ENCODE measurements around the gene CFAP141. TPM values are rescaled to one million over a fixed set of nuclear protein-coding genes. Genes with fewer than 3 reads are reported as not detected.

The CFAP141 gene
- polyA plus RNA-seq, 1 of the 3 experiments (the other 2 are of a cell fraction): not detected

DNA sequence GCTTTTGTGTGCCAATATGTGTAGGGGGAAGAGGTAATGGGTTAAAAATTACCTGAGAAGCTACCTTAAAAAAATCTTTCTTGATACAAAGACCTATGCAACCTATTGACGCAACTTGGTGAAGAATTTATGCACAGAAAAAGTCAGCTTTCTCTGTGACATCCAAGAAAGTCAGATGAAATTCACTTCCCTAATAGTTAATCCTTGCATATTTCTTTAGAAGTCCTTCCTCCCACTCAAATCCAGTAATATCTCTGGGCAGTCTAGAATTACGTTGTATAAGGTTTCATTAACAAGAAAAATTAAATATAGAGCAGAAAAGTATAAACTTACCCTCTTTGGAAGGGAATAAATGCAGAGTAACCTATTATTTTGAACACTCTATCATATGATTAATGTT, 17.5 kb upstream of the CFAP141 start:
- Histone ChIP-seq H3K4me3 (ENCODE audit: low read depth in 2 of 2, low read length in 1 of 2) (no peak overlapping the region), H3K9me3 (no peaks in the 10 kb centered on the region), H3K27ac (ENCODE audit: low read depth in 2 of 2, low read length in 1 of 2) (no peak overlapping the region), H3K36me3 (replicated peaks in 1 of 2; ENCODE audit: control insufficient read depth in 1 of 2, insufficient read depth in 2 of 2, low read length in 1 of 2) (peaks cover 48 to 57% of the 10 kb centered on the region in 2 experiments), H3K9ac (no peak overlapping the region), H3K27me3 (ENCODE audit: insufficient read depth) (no peaks in the 10 kb centered on the region), H3K4me2 (no peak overlapping the region), H3K79me2 (ENCODE audit: insufficient read depth) (peaks cover 94% of the 10 kb centered on the region), H4K20me1 (ENCODE audit: insufficient read depth) (peaks cover 58% of the 10 kb centered on the region), H2AFZ (ENCODE audit: low read depth) (no peak overlapping the region), H3K9me2 (no peaks in the 10 kb centered on the region), H3K4me1 (ENCODE audit: control insufficient read depth in 1 of 2, insufficient read depth in 2 of 2, low read depth in 1 of 2, low read length in 1 of 2) (peaks cover 12 to 28% of the 10 kb centered on the region in 2 experiments), H3F3A (replicated peaks; ENCODE audit: insufficient read depth) (peaks cover 3% of the 10 kb centered on the region)
- ChIA-PET POLR2A (interaction anchor here (0.7 kb wide), 1 partner anchor 11 kb away, joined by 3 read pairs; no protein-coding TSS in a partner anchor), CTCF (interaction anchor here (1.0 to 2.7 kb wide), 5 partner anchors 13 to 111 kb away, joined by 3 to 9 read pairs (median 4); no protein-coding TSS in a partner anchor)
- no peak for DNase-seq
- WGBS (ENCODE audit: low lambda C conversion rate): 80% methylated on average over 2 of the region's 2 CpGs
- TF ChIP-seq JUND (IDR thresholded peaks at IDR 0.05) (no peak), TAF1 (IDR thresholded peaks at IDR 0.05; ENCODE audit: borderline replicate concordance, low read depth, low read length) (no peak), CHD2 (IDR thresholded peaks at IDR 0.05; ENCODE audit: low read length, partially characterized antibody) (no peak), RCOR1 (IDR thresholded peaks at IDR 0.05; ENCODE audit: low read length) (no peak), FOXM1 (IDR thresholded peaks at IDR 0.05; ENCODE audit: low read depth) (no peak), RAD21 (IDR thresholded peaks at IDR 0.05; ENCODE audit: low read length) (no peak), SMC3 (IDR thresholded peaks at IDR 0.05; ENCODE audit: low read depth, low read length) (no peak), POLR2AphosphoS5 (IDR thresholded peaks at IDR 0.05; ENCODE audit: low read depth, low read length) (no peak), TEAD4 (IDR thresholded peaks at IDR 0.05; ENCODE audit: borderline replicate concordance, insufficient read depth) (no peak)
- TF ChIP-seq, protein P1, sequence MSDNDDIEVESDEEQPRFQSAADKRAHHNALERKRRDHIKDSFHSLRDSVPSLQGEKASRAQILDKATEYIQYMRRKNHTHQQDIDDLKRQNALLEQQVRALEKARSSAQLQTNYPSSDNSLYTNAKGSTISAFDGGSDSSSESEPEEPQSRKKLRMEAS (IDR thresholded peaks at IDR 0.05; ENCODE audit: low read depth): no peak
- TF ChIP-seq, protein P2, sequence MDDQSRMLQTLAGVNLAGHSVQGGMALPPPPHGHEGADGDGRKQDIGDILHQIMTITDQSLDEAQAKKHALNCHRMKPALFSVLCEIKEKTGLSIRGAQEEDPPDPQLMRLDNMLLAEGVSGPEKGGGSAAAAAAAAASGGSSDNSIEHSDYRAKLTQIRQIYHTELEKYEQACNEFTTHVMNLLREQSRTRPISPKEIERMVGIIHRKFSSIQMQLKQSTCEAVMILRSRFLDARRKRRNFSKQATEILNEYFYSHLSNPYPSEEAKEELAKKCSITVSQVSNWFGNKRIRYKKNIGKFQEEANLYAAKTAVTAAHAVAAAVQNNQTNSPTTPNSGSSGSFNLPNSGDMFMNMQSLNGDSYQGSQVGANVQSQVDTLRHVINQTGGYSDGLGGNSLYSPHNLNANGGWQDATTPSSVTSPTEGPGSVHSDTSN (IDR thresholded peaks at IDR 0.05): no peak
- TF ChIP-seq, protein P3, sequence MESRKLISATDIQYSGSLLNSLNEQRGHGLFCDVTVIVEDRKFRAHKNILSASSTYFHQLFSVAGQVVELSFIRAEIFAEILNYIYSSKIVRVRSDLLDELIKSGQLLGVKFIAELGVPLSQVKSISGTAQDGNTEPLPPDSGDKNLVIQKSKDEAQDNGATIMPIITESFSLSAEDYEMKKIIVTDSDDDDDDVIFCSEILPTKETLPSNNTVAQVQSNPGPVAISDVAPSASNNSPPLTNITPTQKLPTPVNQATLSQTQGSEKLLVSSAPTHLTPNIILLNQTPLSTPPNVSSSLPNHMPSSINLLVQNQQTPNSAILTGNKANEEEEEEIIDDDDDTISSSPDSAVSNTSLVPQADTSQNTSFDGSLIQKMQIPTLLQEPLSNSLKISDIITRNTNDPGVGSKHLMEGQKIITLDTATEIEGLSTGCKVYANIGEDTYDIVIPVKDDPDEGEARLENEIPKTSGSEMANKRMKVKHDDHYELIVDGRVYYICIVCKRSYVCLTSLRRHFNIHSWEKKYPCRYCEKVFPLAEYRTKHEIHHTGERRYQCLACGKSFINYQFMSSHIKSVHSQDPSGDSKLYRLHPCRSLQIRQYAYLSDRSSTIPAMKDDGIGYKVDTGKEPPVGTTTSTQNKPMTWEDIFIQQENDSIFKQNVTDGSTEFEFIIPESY (IDR thresholded peaks at IDR 0.05; ENCODE audit: borderline replicate concordance, low read depth): no peak
- TF ChIP-seq, protein P4, sequence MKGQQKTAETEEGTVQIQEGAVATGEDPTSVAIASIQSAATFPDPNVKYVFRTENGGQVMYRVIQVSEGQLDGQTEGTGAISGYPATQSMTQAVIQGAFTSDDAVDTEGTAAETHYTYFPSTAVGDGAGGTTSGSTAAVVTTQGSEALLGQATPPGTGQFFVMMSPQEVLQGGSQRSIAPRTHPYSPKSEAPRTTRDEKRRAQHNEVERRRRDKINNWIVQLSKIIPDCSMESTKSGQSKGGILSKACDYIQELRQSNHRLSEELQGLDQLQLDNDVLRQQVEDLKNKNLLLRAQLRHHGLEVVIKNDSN (IDR thresholded peaks at IDR 0.05; ENCODE audit: borderline replicate concordance, low read depth): no peak

DNA sequence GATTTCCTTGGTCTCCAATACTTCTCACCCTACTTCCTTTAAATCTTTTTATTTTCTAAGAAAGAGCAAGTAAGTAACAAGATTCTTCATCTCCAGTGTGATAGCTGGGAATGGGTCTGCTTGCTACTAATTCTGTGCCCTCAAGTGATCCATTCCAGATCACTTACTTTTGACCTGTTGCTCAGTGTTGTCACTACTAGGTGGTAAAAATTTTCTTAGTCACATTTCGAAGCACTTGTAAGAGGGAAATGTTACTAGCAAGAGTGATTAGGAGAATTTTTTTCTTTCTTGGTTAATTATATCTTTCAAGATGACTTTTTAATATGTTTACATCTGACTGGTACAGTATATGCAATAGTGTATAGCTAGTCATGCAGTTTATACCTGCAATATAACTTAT, 16.8 kb upstream of the CFAP141 start:
- no peak for DNase-seq
- peaks cover 16 to 30% of the 10 kb centered on the region in 2 experiments for H3K4me1 ChIP-seq (ENCODE audit: control insufficient read depth in 1 of 2, insufficient read depth in 2 of 2, low read depth in 1 of 2, low read length in 1 of 2)
- H3F3A ChIP-seq (replicated peaks; ENCODE audit: insufficient read depth): peaks cover 3% of the 10 kb centered on the region
- H3K4me2 ChIP-seq: peak overlapping the region; percentile 76
- peaks cover 94% of the 10 kb centered on the region for H3K79me2 ChIP-seq (ENCODE audit: insufficient read depth)
- H3K9ac ChIP-seq: no peak overlapping the region
- peaks cover 55% of the 10 kb centered on the region for H4K20me1 ChIP-seq (ENCODE audit: insufficient read depth)
- peak overlapping the region in 1 of 2 experiments; percentile 21; a peak in 1 of 4 replicates for H3K4me3 ChIP-seq (ENCODE audit: low read depth in 2 of 2, low read length in 1 of 2)
- POLR2A ChIA-PET: interaction anchor here (0.6 to 1.6 kb wide), 3 partner anchors 12 to 233 kb away, joined by 3 to 5 read pairs (median 4); partner anchors contain the start of gene RPS27
- H3K27me3 ChIP-seq (ENCODE audit: insufficient read depth): no peaks in the 10 kb centered on the region
- H2AFZ ChIP-seq (ENCODE audit: low read depth): no peak overlapping the region
- peaks cover 48 to 58% of the 10 kb centered on the region in 2 experiments for H3K36me3 ChIP-seq (replicated peaks in 1 of 2; ENCODE audit: control insufficient read depth in 1 of 2, insufficient read depth in 2 of 2, low read length in 1 of 2)
- H3K9me3 ChIP-seq: no peaks in the 10 kb centered on the region
- CTCF ChIA-PET: interaction anchor here (0.8 to 2.7 kb wide), 6 partner anchors 14 to 112 kb away, joined by 3 to 9 read pairs (median 4); no protein-coding TSS in a partner anchor
- H3K9me2 ChIP-seq: no peaks in the 10 kb centered on the region
- H3K27ac ChIP-seq (ENCODE audit: low read depth in 2 of 2, low read length in 1 of 2): no peak overlapping the region; a peak in 1 of 4 replicates
- WGBS (ENCODE audit: low lambda C conversion rate): 95% methylated on average over 1 of the region's 1 CpG
- TF ChIP-seq EZH2phosphoT487 (IDR thresholded peaks at IDR 0.05; ENCODE audit: borderline replicate concordance, low read depth) (no peak), RAD21 (IDR thresholded peaks at IDR 0.05; ENCODE audit: low read length) (no peak), RCOR1 (IDR thresholded peaks at IDR 0.05; ENCODE audit: low read length) (no peak), CHD2 (IDR thresholded peaks at IDR 0.05; ENCODE audit: low read length, partially characterized antibody) (no peak), NFIC (IDR thresholded peaks at IDR 0.05; ENCODE audit: borderline replicate concordance) (no peak), EP300 (IDR thresholded peaks at IDR 0.05; ENCODE audit: borderline replicate concordance in 1 of 2, low read depth in 1 of 2, low read length in 1 of 2) (no peak), MXI1 (IDR thresholded peaks at IDR 0.05; ENCODE audit: low read depth, low read length) (no peak), RFX5 (IDR thresholded peaks at IDR 0.05; ENCODE audit: low read length) (no peak), POLR2AphosphoS5 (IDR thresholded peaks at IDR 0.05; ENCODE audit: low read depth, low read length) (no peak), NRF1 (IDR thresholded peaks at IDR 0.05; ENCODE audit: low read depth, low read length) (no peak)
- TF ChIP-seq, protein P5, sequence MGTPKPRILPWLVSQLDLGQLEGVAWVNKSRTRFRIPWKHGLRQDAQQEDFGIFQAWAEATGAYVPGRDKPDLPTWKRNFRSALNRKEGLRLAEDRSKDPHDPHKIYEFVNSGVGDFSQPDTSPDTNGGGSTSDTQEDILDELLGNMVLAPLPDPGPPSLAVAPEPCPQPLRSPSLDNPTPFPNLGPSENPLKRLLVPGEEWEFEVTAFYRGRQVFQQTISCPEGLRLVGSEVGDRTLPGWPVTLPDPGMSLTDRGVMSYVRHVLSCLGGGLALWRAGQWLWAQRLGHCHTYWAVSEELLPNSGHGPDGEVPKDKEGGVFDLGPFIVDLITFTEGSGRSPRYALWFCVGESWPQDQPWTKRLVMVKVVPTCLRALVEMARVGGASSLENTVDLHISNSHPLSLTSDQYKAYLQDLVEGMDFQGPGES (IDR thresholded peaks at IDR 0.05; ENCODE audit: low read depth, low read length): no peak
- TF ChIP-seq, protein P4 (IDR thresholded peaks at IDR 0.05; ENCODE audit: borderline replicate concordance, low read depth): no peak
- TF ChIP-seq, protein P1 (IDR thresholded peaks at IDR 0.05; ENCODE audit: low read depth): no peak

Measured in SK-N-SH (cell line).